Measurements from ENCODE around the gene ZNF362.
A peak's percentile ranks its signal among the peaks of the same experiment; 100 is the strongest.

ZNF362 gene

GRCh38 chr1:33246171-33246570 is 10.1 kb upstream of the ZNF362 start:
- DNase-seq, result no peak

GRCh38 chr1:33247545-33247944 is 8.7 kb upstream of the ZNF362 start:
- DNase-seq, result no peak

GRCh38 chr1:33248244-33248643 is 8.0 kb upstream of the ZNF362 start:
- DNase-seq, result no peak

- DNase-seq, result no peak
Measured at GRCh38 chr1:33249422-33249821, 6.9 kb upstream of the ZNF362 start.

GRCh38 chr1:33250217-33250616 is 6.1 kb upstream of the ZNF362 start:
- DNase-seq, result no peak

- no peak for DNase-seq
Measured at GRCh38 chr1:33250724-33251123, 5.6 kb upstream of the ZNF362 start.

GRCh38 chr1:33254491-33254890 is 1.8 kb upstream of the ZNF362 start:
- no peak for DNase-seq

- peak in 1 of 4 experiments; percentile 24 for DNase-seq
Measured at GRCh38 chr1:33255347-33256220, 708 bp upstream of the ZNF362 start.

GRCh38 chr1:33256221-33256470 is 146 bp upstream of the ZNF362 start:
- no peak for DNase-seq

- DNase-seq, result no peak
Measured at GRCh38 chr1:33257207-33257771, 997 bp downstream of the ZNF362 start.

GRCh38 chr1:33257772-33258712 is 1.8 kb downstream of the ZNF362 start:
- no peak for DNase-seq

- DNase-seq, result no peak
Measured at GRCh38 chr1:33258788-33259274, 2.5 kb downstream of the ZNF362 start.

GRCh38 chr1:33259879-33260278 is 3.6 kb downstream of the ZNF362 start:
- DNase-seq, result no peak

- no peak for DNase-seq
Measured at GRCh38 chr1:33260439-33260838, 4.1 kb downstream of the ZNF362 start.

- no peak for DNase-seq
Measured at GRCh38 chr1:33261344-33261743, 5.1 kb downstream of the ZNF362 start.

GRCh38 chr1:33263890-33264504 is 7.7 kb downstream of the ZNF362 start:
- no peak for DNase-seq

- DNase-seq, result no peak
Measured at GRCh38 chr1:33265780-33266605, 9.7 kb downstream of the ZNF362 start.

- DNase-seq, result no peak
Measured at GRCh38 chr1:33266766-33267165, 10.5 kb downstream of the ZNF362 start.

GRCh38 chr1:33267468-33268205 is 11.3 kb downstream of the ZNF362 start:
- DNase-seq, result no peak

GRCh38 chr1:33268457-33268856 is 12.2 kb downstream of the ZNF362 start:
- DNase-seq, result no peak

- no peak for DNase-seq
Measured at GRCh38 chr1:33268927-33269610, 12.8 kb downstream of the ZNF362 start.
